Activated CD4-positive, alpha-beta T cell treated with anti-CD3 and anti-CD28 coated beads for 36 hours (primary cell): ENCODE measurements around the gene SLC12A3. TPM values are rescaled to one million over a fixed set of nuclear protein-coding genes. Genes with fewer than 3 reads are reported as not detected.

Experiments used
- ATAC-seq: fragments of 200-7000 bp; cut with Tn5 transposase; one replicate; pipeline ENCODE4 v1.10.0; 2021; ENCODE audit warnings: mild to moderate bottlenecking, moderate library complexity
- CTCF ChIA-PET: fragments of 350-600 bp; sonication (Branson Sonifier 250); formaldehyde crosslinking; loops from one replicate; lab custom pipeline; 2021; ENCODE audit warnings: antibody characterized with exemption; lab: Charles Lee
- POLR2A ChIA-PET: fragments of 350-600 bp; sonication (Branson Sonifier 250); formaldehyde crosslinking; loops from one replicate; lab custom pipeline; 2021; ENCODE audit warnings: antibody characterized with exemption, inconsistent platforms; lab: Charles Lee
- DNase-seq: peaks from one replicate; pipeline ENCODE4 v3.0.0-alpha.2; 2020
- H3K27ac Mint-ChIP-seq: one replicate; pipeline ENCODE4 v1.8.0; 2021; ENCODE audit warnings: mixed read lengths
- H3K27me3 Mint-ChIP-seq: one replicate; pipeline ENCODE4 v1.8.0; 2021; ENCODE audit warnings: mixed read lengths
- H3K36me3 Mint-ChIP-seq: one replicate; pipeline ENCODE4 v1.8.0; 2021; ENCODE audit warnings: low read depth, mixed read lengths
- H3K4me1 Mint-ChIP-seq: one replicate; pipeline ENCODE4 v1.8.0; 2021; ENCODE audit warnings: mixed read lengths
- H3K4me3 Mint-ChIP-seq: one replicate; pipeline ENCODE4 v1.8.0; 2021; ENCODE audit warnings: mild to moderate bottlenecking, moderate library complexity, mixed read lengths
- H3K9me3 Mint-ChIP-seq: one replicate; pipeline ENCODE4 v1.8.0; 2021; ENCODE audit warnings: low read depth, mixed read lengths
- intact Hi-C, 2 experiments: fragments of 100-400 bp; cut with DNase I in 1 of 2; cut with micrococcal nuclease in 1 of 2; formaldehyde crosslinking; loops; one replicate each; pipeline versions ENCODE4 v1.14.2 to v1.15.1; 2022 to 2024; cut with DNase I, micrococcal nuclease
- total RNA-seq, 2 experiments: library from RNA; stranded (reverse); gene quantifications; one replicate each; pipeline ENCODE4 v1.2.3, GENCODE V29; 2021

The SLC12A3 gene, protein sequence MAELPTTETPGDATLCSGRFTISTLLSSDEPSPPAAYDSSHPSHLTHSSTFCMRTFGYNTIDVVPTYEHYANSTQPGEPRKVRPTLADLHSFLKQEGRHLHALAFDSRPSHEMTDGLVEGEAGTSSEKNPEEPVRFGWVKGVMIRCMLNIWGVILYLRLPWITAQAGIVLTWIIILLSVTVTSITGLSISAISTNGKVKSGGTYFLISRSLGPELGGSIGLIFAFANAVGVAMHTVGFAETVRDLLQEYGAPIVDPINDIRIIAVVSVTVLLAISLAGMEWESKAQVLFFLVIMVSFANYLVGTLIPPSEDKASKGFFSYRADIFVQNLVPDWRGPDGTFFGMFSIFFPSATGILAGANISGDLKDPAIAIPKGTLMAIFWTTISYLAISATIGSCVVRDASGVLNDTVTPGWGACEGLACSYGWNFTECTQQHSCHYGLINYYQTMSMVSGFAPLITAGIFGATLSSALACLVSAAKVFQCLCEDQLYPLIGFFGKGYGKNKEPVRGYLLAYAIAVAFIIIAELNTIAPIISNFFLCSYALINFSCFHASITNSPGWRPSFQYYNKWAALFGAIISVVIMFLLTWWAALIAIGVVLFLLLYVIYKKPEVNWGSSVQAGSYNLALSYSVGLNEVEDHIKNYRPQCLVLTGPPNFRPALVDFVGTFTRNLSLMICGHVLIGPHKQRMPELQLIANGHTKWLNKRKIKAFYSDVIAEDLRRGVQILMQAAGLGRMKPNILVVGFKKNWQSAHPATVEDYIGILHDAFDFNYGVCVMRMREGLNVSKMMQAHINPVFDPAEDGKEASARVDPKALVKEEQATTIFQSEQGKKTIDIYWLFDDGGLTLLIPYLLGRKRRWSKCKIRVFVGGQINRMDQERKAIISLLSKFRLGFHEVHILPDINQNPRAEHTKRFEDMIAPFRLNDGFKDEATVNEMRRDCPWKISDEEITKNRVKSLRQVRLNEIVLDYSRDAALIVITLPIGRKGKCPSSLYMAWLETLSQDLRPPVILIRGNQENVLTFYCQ
- total RNA-seq = not detected

DNA sequence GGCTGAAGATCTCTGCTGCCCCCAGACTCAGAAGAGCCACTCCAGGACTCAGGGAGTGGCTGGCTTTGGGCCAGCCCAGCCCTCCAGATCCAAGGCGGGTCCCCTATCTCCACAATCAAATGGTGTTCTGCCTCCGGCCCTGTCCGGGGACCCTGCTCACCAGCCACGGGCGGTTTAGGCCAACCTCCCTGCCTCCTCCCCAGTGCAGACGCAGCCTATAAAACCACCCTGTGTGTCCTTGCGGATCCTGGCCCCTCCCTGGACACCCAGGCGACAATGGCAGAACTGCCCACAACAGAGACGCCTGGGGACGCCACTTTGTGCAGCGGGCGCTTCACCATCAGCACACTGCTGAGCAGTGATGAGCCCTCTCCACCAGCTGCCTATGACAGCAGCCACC lies at the start of gene SLC12A3:
SLC12A3 (plus strand) TSS at position 248 of the 400 bp plus-strand sequence; CDS start at position 277, 29 bp downstream.
- ATAC-seq = no peak

DNA sequence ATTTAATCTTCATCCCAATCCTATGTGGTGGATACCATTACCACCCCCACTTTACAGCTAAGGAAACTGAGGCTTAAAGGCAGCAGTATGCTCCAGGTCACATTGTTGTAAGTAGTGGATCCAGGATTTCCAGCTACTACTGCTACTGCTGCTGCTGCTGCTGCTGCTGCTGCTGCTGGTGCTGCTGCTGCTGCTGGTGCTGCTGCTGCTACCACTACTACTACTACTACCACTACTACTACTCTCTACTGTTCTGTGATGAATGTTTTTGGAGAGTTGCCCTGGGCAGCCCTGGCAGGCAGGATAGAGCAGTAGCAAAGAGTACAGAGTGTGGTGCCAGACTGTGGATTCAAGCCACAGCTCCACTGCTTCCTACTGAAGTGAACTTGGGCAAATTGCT lies 49.3 kb upstream of the SLC12A3 start:
- Mint-ChIP-seq H3K27me3 (no peaks in the 10 kb centered on the region), H3K9me3 (no peaks in the 10 kb centered on the region), H3K27ac (no peak overlapping the region), H3K4me3 (no peak overlapping the region), H3K4me1 (no peaks in the 10 kb centered on the region), H3K36me3 (peaks cover 4% of the 10 kb centered on the region)
- ChIA-PET POLR2A (no interaction called here), CTCF (no interaction called here)
- intact Hi-C loops = no loop called here
- no peak for DNase-seq
- ATAC-seq = no peak

More for the DNA sequence above, at the start of gene SLC12A3:
- no peaks in the 10 kb centered on the region for H3K36me3 Mint-ChIP-seq
- ChIA-PET CTCF (interaction anchor here (1.1 to 5.4 kb wide), 3 partner anchors 17 to 101 kb away, joined by 3 to 35 read pairs (median 4); no protein-coding TSS in a partner anchor), POLR2A (no interaction called here)
- no peak for DNase-seq
- H3K4me3 Mint-ChIP-seq = no peak within 1 kb of the TSS
- H3K4me1 Mint-ChIP-seq = peaks cover 17% of the 10 kb centered on the region
- H3K27me3 Mint-ChIP-seq = no peaks in the 10 kb centered on the region
- H3K27ac Mint-ChIP-seq = no peak within 1 kb of the TSS
- H3K9me3 Mint-ChIP-seq = no peaks in the 10 kb centered on the region
- intact Hi-C loops = loop anchor here (5.0 to 10.0 kb wide), 3 partner anchors 67 to 300 kb away; partner anchors contain the start of gene HERPUD1 (in 1 of the 2)

DNA sequence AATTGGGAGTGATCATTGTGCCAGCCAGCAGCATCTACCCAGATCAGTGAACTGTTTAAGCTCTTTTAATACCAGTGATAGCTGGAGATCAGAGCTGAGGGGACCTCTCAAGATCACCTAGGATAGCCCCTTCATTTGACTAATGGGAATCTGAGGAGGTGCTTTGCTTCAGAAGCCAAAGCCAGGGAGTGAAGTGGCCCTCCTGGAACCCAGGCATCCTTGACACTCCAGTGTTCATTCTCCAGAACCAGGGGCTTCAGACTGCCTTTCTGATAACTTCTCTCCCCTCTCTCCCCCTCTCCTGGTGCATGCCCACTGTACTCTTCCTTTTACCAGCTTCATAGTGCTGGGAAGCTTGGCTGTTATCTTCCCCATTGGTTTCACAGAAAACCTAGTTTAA lies 48.0 kb upstream of the SLC12A3 start:
- Mint-ChIP-seq H3K27me3 (no peaks in the 10 kb centered on the region), H3K4me3 (no peak overlapping the region), H3K36me3 (peaks cover 10% of the 10 kb centered on the region), H3K27ac (no peak overlapping the region), H3K4me1 (no peaks in the 10 kb centered on the region), H3K9me3 (no peaks in the 10 kb centered on the region)
- ChIA-PET POLR2A (no interaction called here), CTCF (interaction anchor here (1.1 kb wide), 1 partner anchor 19 kb away, joined by 3 read pairs; no protein-coding TSS in a partner anchor)
- DNase-seq (no peak), ATAC-seq (no peak)
- intact Hi-C loops = no loop called here

DNA sequence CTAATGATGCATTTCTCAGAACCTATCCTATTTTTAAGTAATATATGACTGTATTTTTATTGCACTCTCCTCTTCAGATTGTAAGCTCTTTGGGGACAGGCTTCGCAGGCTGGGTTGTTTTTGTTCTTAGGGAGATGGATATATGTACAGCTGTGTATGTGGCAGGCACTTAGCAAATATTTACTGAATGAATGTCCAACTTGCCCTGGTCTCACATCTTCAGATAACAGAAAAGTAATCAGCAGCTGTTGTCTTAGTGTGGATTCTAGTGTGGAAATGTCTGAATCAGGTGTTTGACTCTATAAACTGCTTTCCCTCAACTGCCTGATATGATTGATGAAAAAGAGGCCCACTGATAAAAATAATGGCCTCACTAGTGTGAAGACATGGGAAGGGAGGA lies 47.1 kb upstream of the SLC12A3 start:
- H3K4me3 Mint-ChIP-seq = no peak overlapping the region
- POLR2A ChIA-PET = no interaction called here
- H3K4me1 Mint-ChIP-seq = no peaks in the 10 kb centered on the region
- ATAC-seq = no peak
- no peaks in the 10 kb centered on the region for H3K9me3 Mint-ChIP-seq
- intact Hi-C loops = no loop called here
- H3K27ac Mint-ChIP-seq = no peak overlapping the region
- H3K36me3 Mint-ChIP-seq = peaks cover 12% of the 10 kb centered on the region
- no peak for DNase-seq
- no peaks in the 10 kb centered on the region for H3K27me3 Mint-ChIP-seq
- CTCF ChIA-PET = no interaction called here

DNA sequence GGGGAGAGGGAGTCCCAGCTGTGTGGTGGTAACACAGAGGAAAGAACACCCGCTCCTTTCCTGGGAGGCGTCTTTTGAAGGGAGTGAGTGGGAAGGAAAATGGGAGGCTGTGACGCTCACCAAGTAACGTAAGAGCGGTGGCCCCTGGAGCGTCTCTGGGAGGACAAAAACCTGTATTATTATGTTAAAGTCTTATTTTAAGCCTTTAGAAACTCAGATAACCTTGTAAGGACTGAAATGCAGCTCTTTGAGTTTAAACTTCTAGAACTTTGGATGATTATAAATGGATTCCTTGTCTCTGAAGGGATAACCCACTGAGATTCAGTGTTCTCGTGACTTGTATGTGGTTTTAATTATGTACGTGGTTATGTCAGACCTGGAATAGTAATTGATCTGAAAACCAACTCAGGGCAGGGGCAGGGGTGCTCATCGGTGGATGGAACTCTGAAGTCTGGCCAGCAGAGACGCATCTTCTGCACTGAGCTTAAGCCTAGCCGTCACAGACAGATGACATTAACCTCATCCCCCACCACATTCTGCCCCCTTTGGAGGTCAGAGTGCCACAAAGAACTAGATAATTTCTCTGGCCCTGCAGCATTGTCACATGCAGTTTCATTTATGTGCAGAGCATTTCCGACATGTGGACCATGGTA lies 41.8 kb upstream of the SLC12A3 start:
- ATAC-seq = no peak
- CTCF ChIA-PET = no interaction called here
- no peak overlapping the region for H3K4me3 Mint-ChIP-seq
- H3K9me3 Mint-ChIP-seq = no peaks in the 10 kb centered on the region
- no peak overlapping the region for H3K27ac Mint-ChIP-seq
- peaks cover 30% of the 10 kb centered on the region for H3K36me3 Mint-ChIP-seq
- intact Hi-C loops = no loop called here
- H3K4me1 Mint-ChIP-seq = no peaks in the 10 kb centered on the region
- no peak for DNase-seq
- H3K27me3 Mint-ChIP-seq = no peaks in the 10 kb centered on the region
- POLR2A ChIA-PET = interaction anchor here (0.5 kb wide), 1 partner anchor 10 kb away, joined by 3 read pairs; no protein-coding TSS in a partner anchor

DNA sequence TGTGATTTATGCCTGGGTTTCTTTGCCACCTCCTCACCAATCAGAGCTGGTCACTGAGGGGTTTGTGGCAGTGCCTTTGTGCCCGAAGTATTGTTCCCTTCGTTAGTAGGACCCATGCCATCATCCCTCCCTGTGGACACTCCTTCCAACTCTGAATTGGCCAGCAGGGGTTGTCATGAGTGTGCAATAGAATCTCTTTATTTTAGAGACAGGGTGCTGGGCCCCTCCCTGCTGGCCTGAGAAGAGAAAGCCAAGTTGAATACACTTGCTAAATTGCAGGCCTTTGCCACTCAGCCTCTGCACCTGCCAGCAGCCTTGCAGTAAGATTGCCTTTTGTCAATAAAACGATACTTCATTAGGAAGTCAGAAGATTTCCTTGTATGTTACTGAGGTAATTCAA lies 40.7 kb upstream of the SLC12A3 start:
- CTCF ChIA-PET = interaction anchor here (0.8 to 2.2 kb wide), 3 partner anchors 14 to 39 kb away, joined by 3 to 8 read pairs (median 4); no protein-coding TSS in a partner anchor
- Mint-ChIP-seq H3K4me1 (no peaks in the 10 kb centered on the region), H3K27ac (no peak overlapping the region), H3K27me3 (no peaks in the 10 kb centered on the region), H3K9me3 (no peaks in the 10 kb centered on the region), H3K36me3 (peaks cover 31% of the 10 kb centered on the region), H3K4me3 (no peak overlapping the region)
- no peak for DNase-seq
- POLR2A ChIA-PET = no interaction called here
- ATAC-seq = no peak
- intact Hi-C loops = no loop called here

DNA sequence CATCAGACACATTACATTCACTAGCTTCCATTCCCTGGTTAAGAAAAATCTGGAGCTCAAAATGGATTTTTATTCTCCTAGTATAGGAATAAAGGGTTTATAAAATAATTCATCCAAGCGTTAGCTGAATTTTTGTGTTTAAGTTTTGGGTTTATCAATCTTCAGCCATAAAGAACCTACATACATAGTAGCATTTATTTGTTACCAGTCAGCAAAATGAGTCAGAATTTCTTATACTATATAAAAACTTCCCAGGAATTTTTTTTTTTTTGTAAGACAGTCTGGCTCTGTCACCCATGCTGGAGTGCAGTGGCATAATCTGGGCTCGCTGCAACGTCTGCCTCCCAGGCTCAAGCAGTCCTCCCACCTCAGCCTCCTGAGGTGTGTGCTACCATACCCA lies 40.2 kb upstream of the SLC12A3 start:
- Mint-ChIP-seq H3K9me3 (no peaks in the 10 kb centered on the region), H3K27ac (no peak overlapping the region), H3K36me3 (peaks cover 36% of the 10 kb centered on the region), H3K4me3 (no peak overlapping the region), H3K27me3 (no peaks in the 10 kb centered on the region), H3K4me1 (no peaks in the 10 kb centered on the region)
- CTCF ChIA-PET = interaction anchor here (0.8 to 2.2 kb wide), 3 partner anchors 13 to 39 kb away, joined by 3 to 8 read pairs (median 4); no protein-coding TSS in a partner anchor
- POLR2A ChIA-PET = no interaction called here
- no peak for ATAC-seq
- no peak for DNase-seq
- intact Hi-C loops = no loop called here

DNA sequence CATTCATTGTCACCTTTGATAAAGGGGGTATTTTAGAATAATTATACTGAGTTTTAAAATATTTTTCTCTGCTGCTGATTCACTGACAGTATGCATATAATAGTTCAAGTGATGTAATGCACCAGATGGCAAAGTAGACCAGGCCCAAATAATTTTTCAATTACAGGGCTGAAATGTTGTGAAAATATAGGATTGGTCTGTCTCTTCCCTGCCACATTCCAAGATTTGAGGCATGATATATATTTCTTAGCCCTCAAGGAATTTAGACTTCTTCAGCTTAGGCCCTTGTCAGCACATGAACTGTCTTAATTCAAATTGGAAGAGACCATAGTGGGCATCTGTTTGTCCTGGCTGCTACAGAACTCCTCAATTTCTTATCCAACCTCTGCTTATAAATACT lies 39.2 kb upstream of the SLC12A3 start:
- H3K36me3 Mint-ChIP-seq = peaks cover 36% of the 10 kb centered on the region
- no peaks in the 10 kb centered on the region for H3K9me3 Mint-ChIP-seq
- intact Hi-C loops = no loop called here
- ChIA-PET POLR2A (no interaction called here), CTCF (interaction anchor here (0.7 to 2.2 kb wide), 3 partner anchors 12 to 201 kb away, joined by 4 to 8 read pairs (median 4); no protein-coding TSS in a partner anchor)
- H3K4me1 Mint-ChIP-seq = no peaks in the 10 kb centered on the region
- no peak overlapping the region for H3K4me3 Mint-ChIP-seq
- ATAC-seq = no peak
- no peak overlapping the region for H3K27ac Mint-ChIP-seq
- no peaks in the 10 kb centered on the region for H3K27me3 Mint-ChIP-seq
- no peak for DNase-seq

DNA sequence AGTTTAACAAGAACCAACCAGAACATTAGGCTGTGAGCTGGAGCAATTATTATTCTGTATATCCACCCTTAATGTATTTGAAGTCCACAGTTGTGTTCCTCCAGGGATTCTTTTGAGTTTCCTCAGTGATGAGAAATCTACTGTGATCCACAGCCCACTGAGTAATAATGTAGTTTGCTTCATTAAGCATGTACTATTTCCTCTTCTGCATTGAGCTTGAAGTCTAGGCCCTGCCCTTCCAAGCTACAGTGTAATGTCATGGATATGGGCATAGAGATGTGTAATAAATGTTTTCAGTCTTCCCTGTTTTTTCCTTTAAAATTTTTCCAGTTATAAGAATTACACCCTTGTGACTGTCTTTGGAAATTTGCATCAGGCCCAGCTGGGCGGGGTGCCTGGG lies 36.4 kb upstream of the SLC12A3 start:
- no peak overlapping the region for H3K27ac Mint-ChIP-seq
- peaks cover 42% of the 10 kb centered on the region for H3K36me3 Mint-ChIP-seq
- no peak overlapping the region for H3K4me3 Mint-ChIP-seq
- H3K27me3 Mint-ChIP-seq = no peaks in the 10 kb centered on the region
- no peaks in the 10 kb centered on the region for H3K9me3 Mint-ChIP-seq
- peaks cover 9% of the 10 kb centered on the region for H3K4me1 Mint-ChIP-seq
- ATAC-seq (no peak), DNase-seq (no peak)
- ChIA-PET CTCF (interaction anchor here (0.7 to 1.7 kb wide), 2 partner anchors 44 to 123 kb away, joined by 3 to 4 read pairs; no protein-coding TSS in a partner anchor), POLR2A (no interaction called here)
- intact Hi-C loops = no loop called here

DNA sequence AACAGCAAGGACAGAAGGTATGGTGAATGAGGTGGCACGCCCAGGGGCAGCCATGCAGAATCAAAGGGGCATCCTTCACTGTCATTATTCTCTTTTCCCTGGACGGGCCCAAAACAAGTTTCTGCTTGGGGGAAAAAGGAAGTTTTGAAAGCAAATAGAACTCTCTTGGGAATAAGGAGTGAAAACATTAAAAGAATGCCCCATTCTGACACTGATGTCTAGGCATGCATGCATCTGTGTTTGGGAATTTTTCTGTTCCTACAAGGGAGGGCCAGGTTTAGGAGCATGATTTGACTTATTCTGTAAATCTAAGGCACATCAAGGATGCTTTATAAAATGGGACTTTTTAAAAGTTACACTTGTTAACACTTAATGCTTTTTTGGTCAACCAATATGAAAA lies 34.3 kb upstream of the SLC12A3 start:
- no peak overlapping the region for H3K27ac Mint-ChIP-seq
- no peaks in the 10 kb centered on the region for H3K9me3 Mint-ChIP-seq
- intact Hi-C loops = no loop called here
- ChIA-PET CTCF (interaction anchor here (0.6 to 0.9 kb wide), 3 partner anchors 37 to 65 kb away, joined by 3 to 4 read pairs (median 3); no protein-coding TSS in a partner anchor), POLR2A (no interaction called here)
- ATAC-seq (no peak), DNase-seq (no peak)
- peaks cover 42% of the 10 kb centered on the region for H3K36me3 Mint-ChIP-seq
- peaks cover 9% of the 10 kb centered on the region for H3K4me1 Mint-ChIP-seq
- H3K27me3 Mint-ChIP-seq = no peaks in the 10 kb centered on the region
- no peak overlapping the region for H3K4me3 Mint-ChIP-seq
